CD14-positive monocyte (primary cell): ENCODE measurements around the gene CABP7. TPM values are rescaled to one million over a fixed set of nuclear protein-coding genes. Genes with fewer than 3 reads are reported as not detected.
A peak's percentile ranks its signal among the peaks of the same experiment; 100 is the strongest.

ENCODE experiments used
- DNase-seq, 3 donors: peaks; one replicate each; pipeline ENCODE4 v3.0.0-alpha.2; 2011 to 2022
- H2AFZ ChIP-seq: 2 replicates; pipeline ENCODE4 v1.6.0; 2012; ENCODE audit warnings: mild to moderate bottlenecking, low read depth, low read length, inconsistent platforms; ENCODE audit not compliant: insufficient read depth, poor library complexity, severe bottlenecking
- H3K27ac ChIP-seq, 2 donors: 1 replicate in 1 of 2; 2 replicates in 1 of 2; pipeline ENCODE4 v1.5.1; 2012 to 2013; ENCODE audit warnings: low read length in 2 of 2, control low read depth in 1 of 2, inconsistent platforms in 1 of 2, low read depth in 1 of 2, mild to moderate bottlenecking in 1 of 2
- H3K27me3 ChIP-seq, 2 donors: one replicate each; pipeline versions ENCODE4 v1.6.0 to v1.6.1; 2011 to 2013; ENCODE audit warnings: low read length in 2 of 2; ENCODE audit not compliant: control insufficient read depth in 2 of 2, insufficient read depth in 2 of 2
- H3K36me3 ChIP-seq, 2 donors: replicated peaks in 1 of 2; 1 replicate in 1 of 2; 2 replicates in 1 of 2; pipeline versions ENCODE4 v1.5.1 to v1.6.1; 2012 to 2013; ENCODE audit warnings: low read length in 2 of 2, control low read depth in 1 of 2, inconsistent platforms in 1 of 2, mild to moderate bottlenecking in 1 of 2; ENCODE audit not compliant: insufficient read depth in 2 of 2, control insufficient read depth in 1 of 2
- H3K4me1 ChIP-seq, 2 donors: 1 replicate in 1 of 2; 2 replicates in 1 of 2; pipeline versions ENCODE4 v1.5.1 to v1.6.1; 2012 to 2013; ENCODE audit warnings: low read length in 2 of 2, control low read depth in 1 of 2, inconsistent platforms in 1 of 2, mild to moderate bottlenecking in 1 of 2, moderate library complexity in 1 of 2; ENCODE audit not compliant: insufficient read depth in 2 of 2, control insufficient read depth in 1 of 2
- H3K4me2 ChIP-seq: replicated peaks from 2 replicates; pipeline ENCODE3; 2012; ENCODE audit warnings: low read length, moderate library complexity, mild to moderate bottlenecking; ENCODE audit not compliant: poor library complexity, severe bottlenecking; ENCODE audit errors: extremely low read depth
- H3K4me3 ChIP-seq, 3 experiments: fragments of 200-600 bp in 1 of 3; sonication (generic) in 1 of 3; replicated peaks in 1 of 3; 1 replicate in 2 of 3; 2 replicates in 1 of 3; pipeline ENCODE4 v1.5.1; 2011 to 2013; ENCODE audit warnings: low read length in 3 of 3, mild to moderate bottlenecking in 3 of 3, control low read depth in 2 of 3, low read depth in 2 of 3, inconsistent platforms in 1 of 3, moderate library complexity in 1 of 3
- H3K79me2 ChIP-seq: 2 replicates; pipeline ENCODE4 v1.6.0; 2012; ENCODE audit warnings: mild to moderate bottlenecking, control low read depth, inconsistent platforms, low read length, moderate library complexity; ENCODE audit not compliant: insufficient read depth
- H3K9ac ChIP-seq: 2 replicates; pipeline ENCODE4 v1.6.0; 2017; ENCODE audit warnings: low read length, mild to moderate bottlenecking; ENCODE audit not compliant: insufficient read depth, poor library complexity, severe bottlenecking
- H3K9me3 ChIP-seq, 2 donors: replicated peaks in 1 of 2; 1 replicate in 1 of 2; 2 replicates in 1 of 2; pipeline versions ENCODE4 v1.5.1 to v1.6.1; 2012 to 2013; ENCODE audit warnings: low read length in 2 of 2, control low read depth in 1 of 2; ENCODE audit not compliant: control insufficient read depth in 1 of 2, insufficient read depth in 1 of 2
- H4K20me1 ChIP-seq: 2 replicates; pipeline ENCODE4 v1.6.0; 2012; ENCODE audit warnings: mild to moderate bottlenecking, low read length, control low read depth, moderate library complexity; ENCODE audit not compliant: insufficient read depth
- H3K27ac Mint-ChIP-seq, 7 donors: one replicate each; pipeline ENCODE4 v1.8.0; 2020; ENCODE audit warnings: mild to moderate bottlenecking in 7 of 7, mixed read lengths in 7 of 7, moderate library complexity in 6 of 7, inconsistent platforms in 2 of 7
- H3K27me3 Mint-ChIP-seq, 3 donors: one replicate each; pipeline ENCODE4 v1.8.0; 2021 to 2022; ENCODE audit warnings: low read depth in 3 of 3, mild to moderate bottlenecking in 3 of 3, mixed read lengths in 3 of 3, moderate library complexity in 3 of 3, inconsistent platforms in 1 of 3
- H3K36me3 Mint-ChIP-seq, 2 donors: one replicate each; pipeline ENCODE4 v1.8.0; 2020; ENCODE audit warnings: mixed read lengths in 2 of 2, inconsistent platforms in 1 of 2, mild to moderate bottlenecking in 1 of 2
- H3K4me1 Mint-ChIP-seq: one replicate; pipeline ENCODE4 v1.8.0; 2020; ENCODE audit warnings: mild to moderate bottlenecking, mixed read lengths
- H3K4me3 Mint-ChIP-seq, 2 donors: one replicate each; pipeline ENCODE4 v1.8.0; 2020; ENCODE audit warnings: mild to moderate bottlenecking in 2 of 2, mixed read lengths in 2 of 2, moderate library complexity in 1 of 2
- H3K9me3 Mint-ChIP-seq, 7 donors: one replicate each; pipeline ENCODE4 v1.8.0; 2020 to 2022; ENCODE audit warnings: mixed read lengths in 7 of 7, mild to moderate bottlenecking in 6 of 7, moderate library complexity in 6 of 7, inconsistent platforms in 2 of 7
- CTCF ChIP-seq: fragments of 200-600 bp; IDR thresholded peaks from one replicate; pipeline ENCODE4 v1.8.0; 2022; ENCODE audit warnings: antibody characterized with exemption, mild to moderate bottlenecking
- WGBS: methylation state at CpG from one replicate; pipeline ENCODE4 v1.1.5; 2013; ENCODE audit warnings: missing lambda C conversion rate; ENCODE audit not compliant: insufficient coverage; 5-methylcytosine and 5-hydroxymethylcytosine counted together
- intact Hi-C, 2 donors: fragments of 100-400 bp; cut with micrococcal nuclease; formaldehyde crosslinking; loops; one replicate each; pipeline versions ENCODE4 v1.15.0 to v1.15.1; 2023
- polyA plus RNA-seq, 3 donors: library from polyadenylated mRNA; depleted of rRNA in 1 of 3; unstranded in 2 of 3; stranded (reverse) in 1 of 3; fragments of 300-500 nt in 2 of 3; fragments of >200 nt in 1 of 3; fragmentation: Illumina TruSeq in 2 of 3; gene quantifications; 1 replicate in 2 of 3; 2 replicates in 1 of 3; pipeline ENCODE4 v1.2.3, GENCODE V29; 2012 to 2021

Gene CABP7
- polyA plus RNA-seq, 3 donors = 0.11 to 0.14 TPM; not detected in 1

DNA sequence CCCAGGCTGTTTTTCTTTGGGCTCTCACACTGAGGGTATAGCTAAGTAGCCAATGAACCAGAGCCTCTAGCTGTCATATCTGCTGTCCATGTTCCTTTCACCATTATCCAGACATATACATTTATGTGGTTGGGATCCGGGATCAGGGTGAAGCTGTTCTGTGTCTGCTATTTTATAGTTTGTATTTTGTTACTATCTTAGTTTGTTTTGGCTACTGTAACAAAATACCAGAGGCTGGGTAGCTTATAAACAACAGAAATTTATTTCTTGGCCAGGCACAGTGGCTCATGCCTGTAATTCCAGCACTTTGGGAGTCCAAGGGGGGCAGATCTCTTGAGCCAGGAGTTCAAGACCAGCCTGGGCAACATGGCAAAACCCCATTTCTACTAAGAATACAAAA lies 40.5 kb upstream of the CABP7 start:
- Histone ChIP-seq H3K9me3 (no peaks in the 10 kb centered on the region), H3K9ac (no peak overlapping the region), H4K20me1 (no peaks in the 10 kb centered on the region), H3K4me2 (no peak overlapping the region), H3K4me1 (no peaks in the 10 kb centered on the region), H3K27ac (no peak overlapping the region), H2AFZ (no peak overlapping the region), H3K79me2 (no peaks in the 10 kb centered on the region), H3K4me3 (no peak overlapping the region), H3K27me3 (no peaks in the 10 kb centered on the region), H3K36me3 (peaks cover 90 to 100% of the 10 kb centered on the region in 2 donors)
- Mint-ChIP-seq H3K27ac (peak overlapping the region in 1 of 7 donors; percentile 56), H3K4me3 (no peak overlapping the region), H3K27me3 (no peaks in the 10 kb centered on the region), H3K4me1 (no peaks in the 10 kb centered on the region), H3K36me3 (peaks cover 88 to 97% of the 10 kb centered on the region in 2 donors), H3K9me3 (no peaks in the 10 kb centered on the region)
- DNase-seq = no peak
- no CpG with 5 or more reads among the region's 1 CpG for WGBS
- intact Hi-C loops = no loop called here
- no peak for TF ChIP-seq CTCF

DNA sequence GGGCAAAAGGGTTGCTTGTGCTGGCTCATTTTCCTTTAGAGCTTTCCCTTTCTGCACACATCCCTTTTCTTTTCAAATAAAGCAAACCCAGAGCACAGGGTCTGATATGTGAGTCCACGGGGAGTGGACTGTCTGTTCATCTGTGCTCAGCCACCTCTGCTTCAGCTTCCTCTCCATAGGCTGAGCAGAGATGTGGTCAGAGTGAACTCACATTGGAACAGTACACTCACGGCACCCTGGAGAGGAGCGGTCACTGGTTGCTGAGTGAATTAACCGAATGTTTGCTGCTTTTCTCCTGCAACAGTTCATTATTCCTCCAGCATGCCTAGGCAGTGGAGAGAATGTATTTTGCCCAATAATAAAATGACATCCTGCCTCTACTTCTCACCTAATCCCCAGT lies 36.3 kb upstream of the CABP7 start:
- no peaks in the 10 kb centered on the region for H3K27me3 Mint-ChIP-seq
- Histone ChIP-seq H3K79me2 (no peaks in the 10 kb centered on the region), H2AFZ (no peak overlapping the region), H4K20me1 (no peaks in the 10 kb centered on the region), H3K27ac (no peak overlapping the region), H3K27me3 (no peaks in the 10 kb centered on the region), H3K4me1 (no peaks in the 10 kb centered on the region), H3K4me3 (no peak overlapping the region), H3K4me2 (no peak overlapping the region), H3K36me3 (peaks cover 76 to 98% of the 10 kb centered on the region in 2 donors), H3K9me3 (no peaks in the 10 kb centered on the region), H3K9ac (no peak overlapping the region)
- no peak overlapping the region for H3K4me3 Mint-ChIP-seq
- H3K27ac Mint-ChIP-seq = peak overlapping the region in 1 of 7 donors; percentile 23
- intact Hi-C loops = no loop called here
- H3K9me3 Mint-ChIP-seq = no peaks in the 10 kb centered on the region
- no peak for TF ChIP-seq CTCF
- H3K36me3 Mint-ChIP-seq = peaks cover 76 to 93% of the 10 kb centered on the region in 2 donors
- no CpG with 5 or more reads among the region's 4 CpGs for WGBS
- no peak for DNase-seq
- H3K4me1 Mint-ChIP-seq = no peaks in the 10 kb centered on the region
